ENCODE results near the gene CABP2. TPM values are rescaled to one million over a fixed set of nuclear protein-coding genes. Genes with fewer than 3 reads are reported as not detected.

Gene CABP2
- total RNA-seq, 6 experiments from 2014 or later = not detected

GRCh38 chr11:67510023-67510345, 13.3 kb downstream of the CABP2 start:
- Mint-ChIP-seq H3K4me3 (peak overlapping the region; percentile 64; the same call in 1 of the 2 replicates), H3K27me3 (ENCODE audit: insufficient read depth) (peaks cover 17% of the 10 kb centered on the region), H3K4me1 (ENCODE audit: low read depth) (peaks cover 36% of the 10 kb centered on the region), H3K36me3 (ENCODE audit: low read depth) (no peaks in the 10 kb centered on the region; the same call in 1 of the 2 replicates), H3K27ac (peak overlapping the region; percentile 98), H3K9me3 (no peaks in the 10 kb centered on the region)
- no peak for TF ChIP-seq CTCF (IDR thresholded peaks at IDR 0.05)
- no peak for DNase-seq

- Mint-ChIP-seq H3K36me3 (ENCODE audit: low read depth) (no peaks in the 10 kb centered on the region; the same call in 1 of the 2 replicates), H3K27ac (peak overlapping the region; percentile 98), H3K4me1 (ENCODE audit: low read depth) (peaks cover 36% of the 10 kb centered on the region), H3K27me3 (ENCODE audit: insufficient read depth) (peaks cover 17% of the 10 kb centered on the region), H3K9me3 (no peaks in the 10 kb centered on the region), H3K4me3 (peak overlapping the region; percentile 89)
- peak; percentile 94 for DNase-seq
- TF ChIP-seq CTCF (IDR thresholded peaks at IDR 0.05) = no peak; the same call in 1 of the 2 replicates
Observed at GRCh38 chr11:67508486-67509121, 14.6 kb downstream of the CABP2 start.

- Mint-ChIP-seq H3K9me3 (no peaks in the 10 kb centered on the region), H3K36me3 (ENCODE audit: low read depth) (no peaks in the 10 kb centered on the region; the same call in 1 of the 2 replicates), H3K27ac (peak within 1 kb of the TSS; percentile 98), H3K4me3 (peak within 1 kb of the TSS; percentile 89), H3K27me3 (ENCODE audit: insufficient read depth) (peaks cover 17% of the 10 kb centered on the region), H3K4me1 (ENCODE audit: low read depth) (peaks cover 36% of the 10 kb centered on the region)
- TF ChIP-seq CTCF (IDR thresholded peaks at IDR 0.05) = no peak
- peak; percentile 100 for DNase-seq
Observed at GRCh38 chr11:67507864-67508485, 15.3 kb downstream of the CABP2 start, which contains the start of gene CDK2AP2. Gene CDK2AP2 (minus strand): TSS chr11:67508162. CDS start chr11:67508082, 80 bp downstream.

GRCh38 chr11:67507242-67507863, 15.9 kb downstream of the CABP2 start:
- Mint-ChIP-seq H3K4me1 (ENCODE audit: low read depth) (peaks cover 36% of the 10 kb centered on the region), H3K9me3 (no peaks in the 10 kb centered on the region), H3K27me3 (ENCODE audit: insufficient read depth) (peaks cover 14% of the 10 kb centered on the region), H3K27ac (peak overlapping the region; percentile 64), H3K36me3 (ENCODE audit: low read depth) (no peaks in the 10 kb centered on the region; the same call in 1 of the 2 replicates), H3K4me3 (peak overlapping the region; percentile 89)
- no peak for TF ChIP-seq CTCF (IDR thresholded peaks at IDR 0.05)
- DNase-seq = no peak

- no peak for DNase-seq
- Mint-ChIP-seq H3K36me3 (ENCODE audit: low read depth) (no peaks in the 10 kb centered on the region; the same call in 1 of the 2 replicates), H3K9me3 (no peaks in the 10 kb centered on the region), H3K4me3 (peak overlapping the region; percentile 89), H3K27me3 (ENCODE audit: insufficient read depth) (peaks cover 13% of the 10 kb centered on the region), H3K4me1 (ENCODE audit: low read depth) (peaks cover 36% of the 10 kb centered on the region), H3K27ac (peak overlapping the region; percentile 91)
- TF ChIP-seq CTCF (IDR thresholded peaks at IDR 0.05) = peak; percentile 51
Observed at GRCh38 chr11:67506426-67507051, 16.7 kb downstream of the CABP2 start.

All from HFFc6 (cell line).